GM10266 (cell line): ENCODE data around the gene MROH2B.

Source experiments
- DNase-seq: peaks from one replicate; pipeline ENCODE4 v3.0.0; 2012; ENCODE audit errors: extremely low spot score
- CTCF ChIP-seq: IDR thresholded peaks from 2 replicates; pipeline ENCODE4 v1.5.1; 2012; ENCODE audit warnings: mild to moderate bottlenecking, low read depth; ENCODE audit not compliant: control insufficient read depth, insufficient read depth; ENCODE audit errors: missing control alignments

MROH2B gene

GRCh38 chr5:41067714-41068568, 3.2 kb downstream of the MROH2B start:
- DNase-seq, result no peak

GRCh38 chr5:41065691-41066335, 5.3 kb downstream of the MROH2B start:
- no peak for DNase-seq
- TF ChIP-seq CTCF, result no peak

More at GRCh38 chr5:41067714-41068568, 3.2 kb downstream of the MROH2B start:
- TF ChIP-seq CTCF, result no peak

- DNase-seq, result no peak
- TF ChIP-seq CTCF, result no peak
Observed at GRCh38 chr5:41057940-41058339, 13.2 kb downstream of the MROH2B start.

- DNase-seq, result no peak
- no peak for TF ChIP-seq CTCF
Observed at GRCh38 chr5:41057231-41057630, 13.9 kb downstream of the MROH2B start.

- TF ChIP-seq CTCF, result no peak
Observed at GRCh38 chr5:41048986-41049385, 22.2 kb downstream of the MROH2B start.

GRCh38 chr5:41043109-41043747, 27.9 kb downstream of the MROH2B start:
- TF ChIP-seq CTCF, result no peak
- no peak for DNase-seq

More at GRCh38 chr5:41048986-41049385, 22.2 kb downstream of the MROH2B start:
- DNase-seq, result no peak
